ENCODE data around the gene KANSL1. TPM values are rescaled to one million over a fixed set of nuclear protein-coding genes. Genes with fewer than 3 reads are reported as not detected.

The KANSL1 gene
- total and polyA plus RNA-seq, 10 of the 15 experiments (the other 5 are each of a cell fraction or from before 2014, with no cell fraction given): 4.7 to 60.6 (median 28.0) TPM

- Histone ChIP-seq H4K20me1 (ENCODE audit: control insufficient read depth, insufficient read depth) (no peaks in the 10 kb centered on the region), H3K27me3 (replicated peaks in 1 of 2; ENCODE audit: control insufficient read depth in 2 of 2, insufficient read depth in 2 of 2, low read length in 1 of 2) (no peaks in the 10 kb centered on the region), H2AFZ (ENCODE audit: control insufficient read depth, low read depth, low read length) (no peak overlapping the region), H3K4me1 (ENCODE audit: control insufficient read depth, insufficient read depth, low read length) (no peaks in the 10 kb centered on the region), H3K9me3 (replicated peaks; ENCODE audit: control insufficient read depth, insufficient read depth, low read length) (no peaks in the 10 kb centered on the region), H3K9ac (ENCODE audit: control insufficient read depth, insufficient read depth, low read length) (no peak overlapping the region), H3K4me2 (ENCODE audit: control insufficient read depth, insufficient read depth) (no peak overlapping the region), H3K79me2 (ENCODE audit: control insufficient read depth, insufficient read depth, low read length) (no peaks in the 10 kb centered on the region), H3K4me3 (no peak overlapping the region), H3K27ac (ENCODE audit: control insufficient read depth, insufficient read depth) (no peak overlapping the region), H3K36me3 (ENCODE audit: control insufficient read depth in 2 of 2, insufficient read depth in 2 of 2, low read length in 1 of 2) (no peaks in the 10 kb centered on the region)
- RAD21 ChIA-PET (ENCODE audit: unreplicated experiment): no interaction called here
- WGBS (ENCODE audit: insufficient coverage, insufficient replicate concordance, low lambda C conversion rate, missing lambda C conversion rate): 48% methylated on average over 10 of the region's 10 CpGs
- SMC1A ChIA-PET (ENCODE audit: uncharacterized antibody, unreplicated experiment): interaction anchor here (1.7 kb wide), 1 partner anchor 8 kb away, joined by 3 read pairs; no protein-coding TSS in a partner anchor
- POLR2A ChIA-PET: no interaction called here
- DNase-seq (ENCODE audit: low read depth, low spot score): no peak
- intact Hi-C loops (cut with micrococcal nuclease; ENCODE audit: unreplicated experiment) (no loop called here), in situ Hi-C loops (cut with MboI) (no loop called here)
- BruUV-seq (replicated peaks): no TSS peak
- CTCF ChIA-PET: no interaction called here
- no peak for ATAC-seq
- FAIRE-seq: no peak
- no peak for TF ChIP-seq SMC3 (IDR thresholded peaks at IDR 0.05; ENCODE audit: borderline replicate concordance, low read length)
Measured at GRCh38 chr17:45992904-45993303, 200.3 kb downstream of the KANSL1 start.

GRCh38 chr17:45992175-45992574 is 201.1 kb downstream of the KANSL1 start:
- no TSS peak for BruUV-seq (replicated peaks)
- no peak for TF ChIP-seq PAX5 (IDR thresholded peaks at IDR 0.05; ENCODE audit: borderline replicate concordance, low read depth, low read length)
- TF ChIP-seq POLR2AphosphoS5 (IDR thresholded peaks at IDR 0.05; ENCODE audit: low read length): no peak
- no peak for TF ChIP-seq MEF2A (IDR thresholded peaks at IDR 0.05; ENCODE audit: insufficient read depth, low read depth, low read length)
- ATAC-seq: no peak
- Histone ChIP-seq H2AFZ (ENCODE audit: control insufficient read depth, low read depth, low read length) (no peak overlapping the region), H3K4me1 (ENCODE audit: control insufficient read depth, insufficient read depth, low read length) (no peaks in the 10 kb centered on the region), H3K27ac (ENCODE audit: control insufficient read depth, insufficient read depth) (no peak overlapping the region), H3K36me3 (ENCODE audit: control insufficient read depth in 2 of 2, insufficient read depth in 2 of 2, low read length in 1 of 2) (no peaks in the 10 kb centered on the region), H4K20me1 (ENCODE audit: control insufficient read depth, insufficient read depth) (no peaks in the 10 kb centered on the region), H3K79me2 (ENCODE audit: control insufficient read depth, insufficient read depth, low read length) (no peaks in the 10 kb centered on the region), H3K4me2 (ENCODE audit: control insufficient read depth, insufficient read depth) (no peak overlapping the region), H3K4me3 (no peak overlapping the region), H3K9ac (ENCODE audit: control insufficient read depth, insufficient read depth, low read length) (no peak overlapping the region), H3K9me3 (replicated peaks; ENCODE audit: control insufficient read depth, insufficient read depth, low read length) (no peaks in the 10 kb centered on the region), H3K27me3 (replicated peaks in 1 of 2; ENCODE audit: control insufficient read depth in 2 of 2, insufficient read depth in 2 of 2, low read length in 1 of 2) (no peaks in the 10 kb centered on the region)
- ChIA-PET POLR2A (no interaction called here), RAD21 (ENCODE audit: unreplicated experiment) (no interaction called here), SMC1A (ENCODE audit: uncharacterized antibody, unreplicated experiment) (interaction anchor here (1.7 kb wide), 1 partner anchor 8 kb away, joined by 3 read pairs; no protein-coding TSS in a partner anchor), CTCF (interaction anchor here (0.6 to 0.7 kb wide), 2 partner anchors 195 to 220 kb away, joined by 3 read pairs; no protein-coding TSS in a partner anchor)
- DNase-seq (ENCODE audit: low read depth, low spot score): no peak
- WGBS (ENCODE audit: insufficient coverage, insufficient replicate concordance, low lambda C conversion rate, missing lambda C conversion rate): 7% methylated on average over 6 of the region's 6 CpGs
- intact Hi-C loops (cut with micrococcal nuclease; ENCODE audit: unreplicated experiment) (no loop called here), in situ Hi-C loops (cut with MboI) (no loop called here)
- FAIRE-seq: no peak
